Measurements from ENCODE around the gene C16orf89.

GRCh38 chr16:5062790-5063765, 2.7 kb downstream of the C16orf89 start:
- TF ChIP-seq EZH2 (IDR thresholded peaks at IDR 0.05; ENCODE audit: borderline replicate concordance, low read depth, low read length, severe bottlenecking) (no peak), CTCF (IDR thresholded peaks at IDR 0.05; ENCODE audit: borderline replicate concordance, extremely low read depth, low read length, poor library complexity, severe bottlenecking) (peak; percentile 30)
